ENCODE results near the gene HOMER3.

HOMER3 gene

DNA sequence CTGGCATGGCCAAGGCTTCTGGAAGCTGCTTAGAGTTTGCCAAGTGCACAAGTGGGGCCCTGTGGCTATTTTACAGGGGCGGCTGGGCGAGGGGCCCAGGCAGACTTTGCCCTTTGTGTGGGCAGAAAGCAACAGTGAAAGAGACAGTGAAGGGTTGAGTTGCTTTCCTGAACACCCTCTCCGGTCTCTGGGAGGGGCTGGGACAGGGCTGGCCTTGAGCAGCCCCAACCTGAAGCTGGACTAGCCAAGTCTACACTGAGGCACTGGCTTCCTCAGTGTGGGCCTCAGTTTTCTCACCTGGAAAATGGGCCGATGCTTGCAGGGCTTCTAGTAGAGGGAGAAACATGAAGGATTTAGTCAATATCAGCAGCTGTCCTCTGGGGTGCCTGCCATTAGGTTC is 2.4 kb upstream of the HOMER3 start:
- TF ChIP-seq, protein P1, sequence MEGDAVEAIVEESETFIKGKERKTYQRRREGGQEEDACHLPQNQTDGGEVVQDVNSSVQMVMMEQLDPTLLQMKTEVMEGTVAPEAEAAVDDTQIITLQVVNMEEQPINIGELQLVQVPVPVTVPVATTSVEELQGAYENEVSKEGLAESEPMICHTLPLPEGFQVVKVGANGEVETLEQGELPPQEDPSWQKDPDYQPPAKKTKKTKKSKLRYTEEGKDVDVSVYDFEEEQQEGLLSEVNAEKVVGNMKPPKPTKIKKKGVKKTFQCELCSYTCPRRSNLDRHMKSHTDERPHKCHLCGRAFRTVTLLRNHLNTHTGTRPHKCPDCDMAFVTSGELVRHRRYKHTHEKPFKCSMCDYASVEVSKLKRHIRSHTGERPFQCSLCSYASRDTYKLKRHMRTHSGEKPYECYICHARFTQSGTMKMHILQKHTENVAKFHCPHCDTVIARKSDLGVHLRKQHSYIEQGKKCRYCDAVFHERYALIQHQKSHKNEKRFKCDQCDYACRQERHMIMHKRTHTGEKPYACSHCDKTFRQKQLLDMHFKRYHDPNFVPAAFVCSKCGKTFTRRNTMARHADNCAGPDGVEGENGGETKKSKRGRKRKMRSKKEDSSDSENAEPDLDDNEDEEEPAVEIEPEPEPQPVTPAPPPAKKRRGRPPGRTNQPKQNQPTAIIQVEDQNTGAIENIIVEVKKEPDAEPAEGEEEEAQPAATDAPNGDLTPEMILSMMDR (IDR thresholded peaks at IDR 0.05) = no peak

DNA sequence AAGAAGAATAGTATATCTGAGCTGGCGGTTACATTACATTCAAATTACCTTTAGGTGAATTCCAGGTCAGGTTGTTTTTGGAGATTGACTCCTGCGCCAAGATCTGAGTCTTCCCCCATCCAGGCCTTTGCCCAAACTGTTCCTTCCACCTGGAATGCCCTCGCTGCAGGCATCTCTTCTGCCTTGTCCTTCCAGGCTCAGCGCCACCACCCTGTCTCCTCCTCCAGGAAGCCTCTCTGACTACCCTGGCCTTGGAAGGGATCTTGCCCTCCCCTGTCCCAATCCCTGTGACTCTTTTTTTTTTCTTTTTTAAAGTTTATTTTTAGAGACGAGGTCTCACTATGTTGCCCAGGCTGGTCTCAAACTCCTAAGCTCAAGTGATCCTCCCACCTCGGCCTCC is 1.7 kb upstream of the HOMER3 start:
- TF ChIP-seq, protein P1 (IDR thresholded peaks at IDR 0.05) = no peak

DNA sequence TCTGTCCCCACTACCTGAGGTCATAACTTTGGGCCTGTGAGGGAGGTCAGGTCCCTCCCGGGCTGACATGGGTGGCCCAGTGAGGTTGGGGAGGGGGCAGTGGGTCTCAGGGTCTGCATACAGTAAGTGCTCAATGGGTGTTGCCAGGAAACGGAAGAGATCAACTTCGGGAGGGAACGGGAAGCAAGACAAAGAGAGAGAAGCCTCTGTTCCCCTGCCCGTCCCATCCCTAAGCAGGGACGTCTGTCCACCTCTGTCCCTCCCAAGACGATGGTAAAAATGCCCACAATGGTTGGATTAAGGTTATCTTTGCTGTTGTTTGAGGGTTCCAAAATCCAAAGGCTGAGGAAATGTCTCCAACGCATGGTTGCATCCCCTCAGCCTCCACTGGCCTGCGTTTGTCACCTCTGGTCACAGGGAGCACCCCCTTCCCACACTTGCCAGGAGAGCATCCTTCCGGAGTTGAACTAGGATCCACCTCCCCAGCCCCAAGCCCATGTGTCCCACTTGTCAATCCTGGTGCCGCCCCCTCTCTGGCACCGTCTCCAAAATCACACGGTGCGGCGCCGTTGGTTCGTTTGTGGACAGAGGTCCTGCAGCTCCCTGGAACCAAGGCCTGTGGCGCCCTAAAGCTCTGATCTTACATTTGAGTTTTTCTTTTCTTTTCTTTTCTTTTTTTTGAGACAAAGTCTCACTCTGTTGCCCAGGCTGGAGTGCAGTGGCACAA is 774 bp upstream of the HOMER3 start:
- TF ChIP-seq, protein P1 (IDR thresholded peaks at IDR 0.05) = no peak

DNA sequence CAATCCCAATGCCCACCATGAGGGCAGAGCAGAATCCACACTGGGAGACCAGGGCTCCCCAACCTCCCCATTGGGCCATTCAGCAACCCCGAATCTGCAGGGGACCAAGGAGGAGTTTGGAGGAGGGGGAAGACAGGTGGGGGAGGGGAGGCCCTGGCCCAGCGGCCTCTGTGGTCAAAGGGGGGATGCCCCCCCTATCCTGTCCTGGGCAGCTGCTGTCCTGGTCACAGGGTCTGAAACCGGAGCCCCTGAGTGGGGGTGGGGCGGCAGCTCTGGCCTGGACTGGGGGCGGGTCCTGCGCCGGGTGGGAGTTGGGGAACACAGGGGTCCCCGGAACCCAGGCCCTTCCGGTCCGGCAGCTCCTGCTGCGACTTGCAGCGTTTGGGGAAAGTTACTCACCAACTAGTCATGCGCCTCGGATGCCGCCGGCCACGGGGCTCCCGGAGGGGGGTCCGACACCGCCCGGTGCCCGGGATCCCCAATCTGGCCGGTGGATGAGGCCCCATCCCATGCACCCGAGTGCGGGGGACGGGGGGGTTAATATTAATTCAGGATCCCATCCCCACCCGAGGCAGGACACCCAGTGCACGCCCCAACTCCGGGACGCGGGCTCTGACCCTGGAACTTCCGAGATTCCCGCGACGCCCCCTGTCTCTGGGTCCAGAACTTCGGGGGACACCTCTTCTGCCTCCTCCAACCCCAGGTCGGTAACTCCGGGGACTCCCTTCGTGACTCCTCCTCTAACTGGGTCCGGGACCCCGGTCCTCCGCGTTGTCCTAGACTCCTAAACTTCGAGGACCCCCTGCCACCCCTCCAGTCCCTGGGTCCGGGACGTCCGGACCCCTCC is 872 bp downstream of the HOMER3 start:
- TF ChIP-seq, protein P1 (IDR thresholded peaks at IDR 0.05) = no peak

DNA sequence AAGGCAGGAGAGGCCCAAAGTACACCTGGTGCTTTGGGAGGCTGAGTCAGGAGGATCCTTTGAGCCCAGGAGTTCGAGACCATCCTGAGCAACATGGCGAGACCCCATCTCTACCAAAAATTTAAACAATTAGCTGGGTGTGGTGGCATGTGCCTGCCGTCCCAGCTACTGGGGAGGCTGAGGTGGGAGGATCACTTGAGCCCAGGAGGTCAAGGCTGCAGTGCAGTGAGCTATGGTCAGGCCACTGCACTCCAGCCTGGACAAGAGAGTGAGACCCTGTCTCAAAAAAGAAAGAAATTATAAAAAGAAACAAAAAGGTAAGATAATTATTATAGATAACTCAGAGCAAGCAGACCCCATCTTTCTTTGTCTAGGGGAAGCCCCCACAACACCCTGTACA is 1.9 kb downstream of the HOMER3 start:
- TF ChIP-seq, protein P1 (IDR thresholded peaks at IDR 0.05) = no peak

DNA sequence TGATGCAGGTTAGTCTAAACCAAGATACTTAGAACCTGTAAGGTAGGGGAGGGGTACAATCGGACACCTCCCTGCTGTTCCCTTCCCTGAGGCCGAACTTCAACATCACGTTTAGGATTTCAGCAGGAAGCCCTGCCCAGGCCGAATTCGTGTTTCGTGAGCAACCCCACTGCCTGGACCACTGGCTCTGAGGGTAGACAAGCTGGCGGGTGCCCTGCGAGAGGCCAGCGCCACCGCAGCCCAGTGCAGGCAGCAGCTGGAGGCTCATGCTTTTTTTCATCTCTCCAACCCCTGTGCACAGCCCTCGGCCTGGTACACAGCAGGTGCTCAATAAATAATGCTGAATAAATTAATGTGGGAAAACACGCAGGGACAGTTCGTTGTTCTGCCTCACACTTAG is 7.7 kb downstream of the HOMER3 start:
- TF ChIP-seq, protein P1 (IDR thresholded peaks at IDR 0.05) = no peak

DNA sequence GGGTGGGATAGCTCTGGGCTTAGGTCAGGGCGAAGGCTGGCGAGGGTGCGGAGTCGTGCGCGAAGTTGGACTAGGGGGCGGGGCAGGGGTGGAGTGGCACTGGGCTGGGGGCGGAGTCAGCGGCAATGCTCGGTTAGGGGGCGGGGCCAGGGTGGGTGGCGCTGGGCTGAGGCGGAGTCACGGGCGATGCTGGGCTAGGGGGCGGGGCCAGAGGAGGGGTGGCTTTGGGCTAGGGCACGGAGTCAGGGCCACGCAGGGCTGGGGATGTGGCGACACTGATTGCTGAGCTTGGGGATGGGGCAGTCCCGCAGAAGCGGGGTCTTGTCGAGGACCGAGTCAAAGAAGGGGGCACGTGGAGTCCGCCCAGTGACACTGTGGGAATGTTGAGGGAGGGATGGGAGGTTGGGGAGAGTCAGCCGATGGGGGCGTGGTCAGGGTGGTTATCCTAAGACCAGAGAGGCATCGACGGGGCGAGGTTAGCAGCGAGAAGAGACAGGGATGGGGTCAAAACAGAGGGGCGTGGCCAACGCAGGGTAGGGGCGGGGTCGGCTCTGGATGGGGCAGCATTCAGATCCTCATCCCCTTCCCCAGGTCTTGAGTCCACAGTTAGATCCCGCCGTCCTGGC is 8.7 kb downstream of the HOMER3 start:
- TF ChIP-seq, protein P1 (IDR thresholded peaks at IDR 0.05) = no peak

Measured in LNCAP (cell line).